GM12892 (cell line): ENCODE data around the gene ZER1.

Source experiments
- POLR2AphosphoS5 ChIP-seq: IDR thresholded peaks from 2 replicates; pipeline ENCODE4 v1.6.1; 2011; ENCODE audit warnings: low read depth, low read length, control low read depth
- TAF1 ChIP-seq: IDR thresholded peaks from 2 replicates; pipeline ENCODE4 v1.6.1; 2011; ENCODE audit warnings: low read depth, mild to moderate bottlenecking, control low read depth, low read length, borderline replicate concordance

DNA sequence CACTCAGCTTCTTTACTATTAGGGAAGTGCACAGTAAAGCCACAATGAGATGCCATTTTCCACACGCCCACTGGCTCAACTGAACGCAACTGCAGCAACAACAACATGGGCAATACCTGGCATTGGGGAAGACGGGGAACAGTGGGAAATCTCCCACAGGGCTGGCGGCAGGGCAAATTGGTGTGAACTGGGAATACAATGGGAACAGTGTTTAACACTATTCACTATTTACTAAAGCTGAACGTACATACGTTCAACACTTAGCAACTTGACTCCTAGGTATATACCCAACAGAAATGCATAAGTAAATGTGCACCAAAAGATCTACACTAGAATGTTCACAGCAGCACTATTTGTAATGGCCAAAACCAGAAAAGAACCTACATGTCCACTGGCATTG, 14.1 kb downstream of the ZER1 start:
- TF ChIP-seq POLR2AphosphoS5: no peak
- no peak for TF ChIP-seq TAF1
